GM23338 (cell line): ENCODE data around the gene KCTD14. TPM values are rescaled to one million over a fixed set of nuclear protein-coding genes. Genes with fewer than 3 reads are reported as not detected.

Source experiments
- ATAC-seq: fragments of 200-7000 bp; cut with Tn5 transposase; 3 replicates; pipeline ENCODE4 v1.9.1; 2020
- DNase-seq: peaks from one replicate; pipeline ENCODE4 v3.0.0-alpha.2; 2015; ENCODE audit warnings: low spot score
- H2AFZ ChIP-seq: fragments of 200-600 bp; sonication (generic); 2 replicates; pipeline ENCODE4 v1.8.0; 2016; ENCODE audit warnings: antibody characterized with exemption, mild to moderate bottlenecking, moderate library complexity
- H3F3A ChIP-seq: fragments of 200-600 bp; sonication (generic); replicated peaks from 2 replicates; pipeline ENCODE4 v1.8.0; 2017; ENCODE audit warnings: antibody characterized with exemption, mixed run types, low read depth
- H3K27ac ChIP-seq: fragments of 200-600 bp; sonication (generic); 2 replicates; pipeline ENCODE4 v1.6.1; 2016; ENCODE audit warnings: low read depth
- H3K27me3 ChIP-seq: fragments of 200-600 bp; sonication (generic); 2 replicates; pipeline ENCODE4 v1.8.0; 2016; ENCODE audit warnings: mild to moderate bottlenecking, mixed run types, moderate library complexity; ENCODE audit not compliant: insufficient read depth
- H3K36me3 ChIP-seq: fragments of 200-600 bp; sonication (generic); 2 replicates; pipeline ENCODE4 v1.8.0; 2016; ENCODE audit warnings: mild to moderate bottlenecking; ENCODE audit not compliant: insufficient read depth
- H3K4me1 ChIP-seq: fragments of 200-600 bp; sonication (generic); 2 replicates; pipeline ENCODE4 v1.8.0; 2016; ENCODE audit warnings: mild to moderate bottlenecking, moderate library complexity; ENCODE audit not compliant: insufficient read depth
- H3K4me2 ChIP-seq: fragments of 200-600 bp; sonication (generic); 2 replicates; pipeline ENCODE4 v1.7.1; 2017; ENCODE audit warnings: mixed run types
- H3K4me3 ChIP-seq: fragments of 200-600 bp; sonication (generic); 2 replicates; pipeline ENCODE4 v1.6.1; 2016; ENCODE audit warnings: mixed run types
- H3K79me2 ChIP-seq: fragments of 200-600 bp; sonication (generic); replicated peaks from 2 replicates; pipeline ENCODE4 v1.8.0; 2017; ENCODE audit warnings: mild to moderate bottlenecking; ENCODE audit not compliant: insufficient read depth
- H3K9me2 ChIP-seq: fragments of 200-600 bp; sonication (generic); 2 replicates; pipeline ENCODE4 v1.8.0; 2017; ENCODE audit not compliant: insufficient read depth
- H4K20me1 ChIP-seq: fragments of 200-600 bp; sonication (generic); replicated peaks from 2 replicates; pipeline ENCODE4 v1.8.0; 2017; ENCODE audit warnings: mild to moderate bottlenecking; ENCODE audit not compliant: insufficient read depth
- H3K27ac Mint-ChIP-seq: 2 replicates; pipeline ENCODE4 v1.8.0; 2020; ENCODE audit warnings: inconsistent platforms, mild to moderate bottlenecking, moderate library complexity, mixed read lengths
- H3K27me3 Mint-ChIP-seq: 3 replicates; pipeline ENCODE4 v1.8.0; 2022; ENCODE audit warnings: low read depth, mild to moderate bottlenecking, moderate library complexity, mixed read lengths, inconsistent platforms; ENCODE audit not compliant: insufficient read depth, poor library complexity
- H3K36me3 Mint-ChIP-seq: 3 replicates; pipeline ENCODE4 v1.8.0; 2021; ENCODE audit warnings: low read depth, mild to moderate bottlenecking, inconsistent platforms, moderate library complexity, mixed read lengths
- H3K4me1 Mint-ChIP-seq: 3 replicates; pipeline ENCODE4 v1.8.0; 2020; ENCODE audit warnings: mild to moderate bottlenecking, inconsistent platforms, mixed read lengths
- H3K4me3 Mint-ChIP-seq: 3 replicates; pipeline ENCODE4 v1.8.0; 2021; ENCODE audit warnings: moderate library complexity, mild to moderate bottlenecking, inconsistent platforms, mixed read lengths
- H3K9me3 Mint-ChIP-seq: 3 replicates; pipeline ENCODE4 v1.8.0; 2020; ENCODE audit warnings: moderate library complexity, mild to moderate bottlenecking, inconsistent platforms, mixed read lengths
- CREB1 ChIP-seq: fragments of 250-450 bp; sonication (Bioruptor Pico); IDR thresholded peaks from 2 replicates; pipeline ENCODE4 v1.5.0; 2020; ENCODE audit warnings: low read depth, mild to moderate bottlenecking, moderate library complexity
- EZH2 ChIP-seq: fragments of 200-600 bp; sonication (generic); IDR thresholded peaks from one replicate; pipeline ENCODE4 v1.8.0; 2017; ENCODE audit warnings: antibody characterized with exemption, mild to moderate bottlenecking, low read depth; ENCODE audit not compliant: unreplicated experiment
- STAT1 ChIP-seq: IDR thresholded peaks from one replicate; pipeline ENCODE4 v1.6.1; 2016; ENCODE audit warnings: antibody characterized with exemption; ENCODE audit not compliant: unreplicated experiment
- polyA plus RNA-seq: library from polyadenylated mRNA; unstranded; fragments of >200 nt; fragmentation: Nextera tagmentation; extraction: Ambion mirVana; gene quantifications from 2 replicates; pipeline ENCODE4 v1.2.1, GENCODE V29; 2016
- total RNA-seq: library from RNA; depleted of rRNA; stranded (reverse); fragments of >200 nt; shearing (Covaris generic); gene quantifications from 2 replicates; pipeline ENCODE4 v1.2.3, GENCODE V29; 2014
- TF ChIP-seq, protein P1 (sequence below): fragments of 250-450 bp; sonication (Bioruptor Pico); IDR thresholded peaks from 2 replicates; pipeline ENCODE4 v1.5.0; 2020; ENCODE audit warnings: mild to moderate bottlenecking, moderate library complexity

The KCTD14 gene
- total and polyA plus RNA-seq, 2 experiments from 2014 or later = 5.9 to 19.1 TPM

DNA sequence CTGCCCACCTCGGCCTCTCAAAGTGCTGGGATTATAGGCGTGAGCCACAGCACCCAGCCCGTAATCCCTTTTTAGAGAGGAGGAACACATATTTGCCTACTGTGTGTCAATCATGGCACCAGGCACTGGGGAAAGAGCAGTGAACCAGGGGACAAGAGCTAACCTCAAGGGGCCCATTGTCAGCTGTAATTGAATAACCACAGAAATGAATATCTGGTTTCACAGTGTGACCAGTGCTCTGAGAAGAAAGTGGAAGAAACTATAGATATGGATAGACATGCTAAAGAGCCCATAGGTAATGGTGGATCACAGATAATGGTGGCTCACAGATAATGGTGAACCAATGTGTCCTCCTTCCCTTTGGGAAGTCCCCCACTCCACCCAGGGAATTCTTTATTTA lies 8.6 kb upstream of the KCTD14 start:
- Histone ChIP-seq H3K27me3 (no peaks in the 10 kb centered on the region), H3F3A (no peaks in the 10 kb centered on the region), H3K9me2 (no peaks in the 10 kb centered on the region), H3K4me3 (no peak overlapping the region), H4K20me1 (no peaks in the 10 kb centered on the region), H2AFZ (no peak overlapping the region), H3K27ac (no peak overlapping the region), H3K79me2 (no peaks in the 10 kb centered on the region), H3K4me2 (no peak overlapping the region), H3K4me1 (no peaks in the 10 kb centered on the region), H3K36me3 (no peaks in the 10 kb centered on the region)
- no peak for DNase-seq
- Mint-ChIP-seq H3K27ac (no peak overlapping the region), H3K36me3 (no peaks in the 10 kb centered on the region), H3K27me3 (no peaks in the 10 kb centered on the region), H3K4me3 (no peak overlapping the region), H3K4me1 (peaks cover 8% of the 10 kb centered on the region; the same call in 1 of the 3 replicates), H3K9me3 (peaks cover 5% of the 10 kb centered on the region; the same call in 1 of the 3 replicates)
- TF ChIP-seq STAT1 = no peak
- TF ChIP-seq EZH2 = no peak
- TF ChIP-seq CREB1 (CRISPR knock-in tag) = no peak
- TF ChIP-seq, protein P1, sequence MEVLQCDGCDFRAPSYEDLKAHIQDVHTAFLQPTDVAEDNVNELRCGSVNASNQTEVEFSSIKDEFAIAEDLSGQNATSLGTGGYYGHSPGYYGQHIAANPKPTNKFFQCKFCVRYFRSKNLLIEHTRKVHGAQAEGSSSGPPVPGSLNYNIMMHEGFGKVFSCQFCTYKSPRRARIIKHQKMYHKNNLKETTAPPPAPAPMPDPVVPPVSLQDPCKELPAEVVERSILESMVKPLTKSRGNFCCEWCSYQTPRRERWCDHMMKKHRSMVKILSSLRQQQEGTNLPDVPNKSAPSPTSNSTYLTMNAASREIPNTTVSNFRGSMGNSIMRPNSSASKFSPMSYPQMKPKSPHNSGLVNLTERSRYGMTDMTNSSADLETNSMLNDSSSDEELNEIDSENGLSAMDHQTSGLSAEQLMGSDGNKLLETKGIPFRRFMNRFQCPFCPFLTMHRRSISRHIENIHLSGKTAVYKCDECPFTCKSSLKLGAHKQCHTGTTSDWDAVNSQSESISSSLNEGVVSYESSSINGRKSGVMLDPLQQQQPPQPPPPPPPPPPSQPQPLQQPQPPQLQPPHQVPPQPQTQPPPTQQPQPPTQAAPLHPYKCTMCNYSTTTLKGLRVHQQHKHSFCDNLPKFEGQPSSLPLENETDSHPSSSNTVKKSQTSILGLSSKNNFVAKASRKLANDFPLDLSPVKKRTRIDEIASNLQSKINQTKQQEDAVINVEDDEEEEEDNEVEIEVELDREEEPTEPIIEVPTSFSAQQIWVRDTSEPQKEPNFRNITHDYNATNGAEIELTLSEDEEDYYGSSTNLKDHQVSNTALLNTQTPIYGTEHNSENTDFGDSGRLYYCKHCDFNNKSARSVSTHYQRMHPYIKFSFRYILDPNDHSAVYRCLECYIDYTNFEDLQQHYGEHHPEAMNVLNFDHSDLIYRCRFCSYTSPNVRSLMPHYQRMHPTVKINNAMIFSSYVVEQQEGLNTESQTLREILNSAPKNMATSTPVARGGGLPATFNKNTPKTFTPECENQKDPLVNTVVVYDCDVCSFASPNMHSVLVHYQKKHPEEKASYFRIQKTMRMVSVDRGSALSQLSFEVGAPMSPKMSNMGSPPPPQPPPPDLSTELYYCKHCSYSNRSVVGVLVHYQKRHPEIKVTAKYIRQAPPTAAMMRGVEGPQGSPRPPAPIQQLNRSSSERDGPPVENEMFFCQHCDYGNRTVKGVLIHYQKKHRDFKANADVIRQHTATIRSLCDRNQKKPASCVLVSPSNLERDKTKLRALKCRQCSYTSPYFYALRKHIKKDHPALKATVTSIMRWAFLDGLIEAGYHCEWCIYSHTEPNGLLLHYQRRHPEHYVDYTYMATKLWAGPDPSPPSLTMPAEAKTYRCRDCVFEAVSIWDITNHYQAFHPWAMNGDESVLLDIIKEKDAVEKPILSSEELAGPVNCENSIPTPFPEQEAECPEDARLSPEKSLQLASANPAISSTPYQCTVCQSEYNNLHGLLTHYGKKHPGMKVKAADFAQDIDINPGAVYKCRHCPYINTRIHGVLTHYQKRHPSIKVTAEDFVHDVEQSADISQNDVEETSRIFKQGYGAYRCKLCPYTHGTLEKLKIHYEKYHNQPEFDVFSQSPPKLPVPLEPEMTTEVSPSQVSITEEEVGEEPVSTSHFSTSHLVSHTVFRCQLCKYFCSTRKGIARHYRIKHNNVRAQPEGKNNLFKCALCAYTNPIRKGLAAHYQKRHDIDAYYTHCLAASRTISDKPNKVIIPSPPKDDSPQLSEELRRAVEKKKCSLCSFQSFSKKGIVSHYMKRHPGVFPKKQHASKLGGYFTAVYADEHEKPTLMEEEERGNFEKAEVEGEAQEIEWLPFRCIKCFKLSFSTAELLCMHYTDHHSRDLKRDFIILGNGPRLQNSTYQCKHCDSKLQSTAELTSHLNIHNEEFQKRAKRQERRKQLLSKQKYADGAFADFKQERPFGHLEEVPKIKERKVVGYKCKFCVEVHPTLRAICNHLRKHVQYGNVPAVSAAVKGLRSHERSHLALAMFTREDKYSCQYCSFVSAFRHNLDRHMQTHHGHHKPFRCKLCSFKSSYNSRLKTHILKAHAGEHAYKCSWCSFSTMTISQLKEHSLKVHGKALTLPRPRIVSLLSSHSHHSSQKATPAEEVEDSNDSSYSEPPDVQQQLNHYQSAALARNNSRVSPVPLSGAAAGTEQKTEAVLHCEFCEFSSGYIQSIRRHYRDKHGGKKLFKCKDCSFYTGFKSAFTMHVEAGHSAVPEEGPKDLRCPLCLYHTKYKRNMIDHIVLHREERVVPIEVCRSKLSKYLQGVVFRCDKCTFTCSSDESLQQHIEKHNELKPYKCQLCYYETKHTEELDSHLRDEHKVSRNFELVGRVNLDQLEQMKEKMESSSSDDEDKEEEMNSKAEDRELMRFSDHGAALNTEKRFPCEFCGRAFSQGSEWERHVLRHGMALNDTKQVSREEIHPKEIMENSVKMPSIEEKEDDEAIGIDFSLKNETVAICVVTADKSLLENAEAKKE (CRISPR knock-in tag) = no peak
- ATAC-seq = no peak

- no peaks in the 10 kb centered on the region for H3K27me3 Mint-ChIP-seq
- Histone ChIP-seq H3K4me1 (no peaks in the 10 kb centered on the region), H3F3A (no peaks in the 10 kb centered on the region), H3K4me3 (no peak overlapping the region), H3K79me2 (no peaks in the 10 kb centered on the region), H3K27ac (no peak overlapping the region), H2AFZ (peak overlapping the region; percentile 72), H3K9me2 (no peaks in the 10 kb centered on the region), H3K4me2 (no peak overlapping the region), H3K27me3 (no peaks in the 10 kb centered on the region), H4K20me1 (no peaks in the 10 kb centered on the region), H3K36me3 (no peaks in the 10 kb centered on the region)
- peaks cover 5% of the 10 kb centered on the region; the same call in 2 of the 3 replicates for H3K9me3 Mint-ChIP-seq
- no peaks in the 10 kb centered on the region for H3K36me3 Mint-ChIP-seq
- H3K4me1 Mint-ChIP-seq = peaks cover 8% of the 10 kb centered on the region; the same call in 1 of the 3 replicates
- H3K27ac Mint-ChIP-seq = no peak overlapping the region
- peak; percentile 82 for ATAC-seq
- no peak overlapping the region for H3K4me3 Mint-ChIP-seq
- DNase-seq = peak; percentile 27
- TF ChIP-seq STAT1 = no peak
- TF ChIP-seq, protein P1 (CRISPR knock-in tag) = no peak
Measured at GRCh38 chr11:78030429-78031325, 7.6 kb upstream of the KCTD14 start.
